ENCODE measurements around the gene PEAR1.
A peak's percentile ranks its signal among the peaks of the same experiment; 100 is the strongest.

The PEAR1 gene

GRCh38 chr1:156853761-156854160, 39.8 kb upstream of the PEAR1 start:
- H3K36me3 ChIP-seq (ENCODE audit: control insufficient read depth, insufficient read depth, low read length), result no peaks in the 10 kb centered on the region
- H3K4me1 ChIP-seq (ENCODE audit: control insufficient read depth, insufficient read depth, low read length), result no peaks in the 10 kb centered on the region
- H3K9ac ChIP-seq (ENCODE audit: low read length), result no peak overlapping the region
- no peak overlapping the region for H3K27ac ChIP-seq (ENCODE audit: low read depth, low read length)
- no peak overlapping the region for H3K4me3 ChIP-seq (ENCODE audit: low read length)
- peaks cover 16% of the 10 kb centered on the region for H3K27me3 ChIP-seq (ENCODE audit: control insufficient read depth, insufficient read depth, low read length)

DNA sequence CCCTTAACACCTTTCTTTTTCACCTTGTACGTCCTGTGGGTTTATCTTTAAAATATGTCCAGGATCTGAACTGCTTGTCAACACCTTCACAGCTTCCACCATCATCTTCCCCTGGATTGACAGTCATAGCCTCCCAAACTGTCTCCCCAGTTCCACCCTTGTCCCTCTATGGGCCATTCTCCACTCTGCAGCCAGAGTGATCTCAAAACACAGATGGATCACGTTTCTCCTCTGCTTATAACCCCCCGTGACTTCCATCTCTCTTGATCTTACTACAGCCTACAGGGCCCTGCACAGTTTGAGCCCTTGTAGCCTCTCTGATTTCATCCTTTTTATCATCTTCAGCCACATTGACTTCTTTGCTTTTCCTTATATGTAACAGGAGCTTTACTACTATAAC, 38.9 kb upstream of the PEAR1 start:
- H3K4me3 ChIP-seq (ENCODE audit: low read length), result no peak overlapping the region
- no peaks in the 10 kb centered on the region for H3K4me1 ChIP-seq (ENCODE audit: control insufficient read depth, insufficient read depth, low read length)
- H3K36me3 ChIP-seq (ENCODE audit: control insufficient read depth, insufficient read depth, low read length), result no peaks in the 10 kb centered on the region
- H3K27me3 ChIP-seq (ENCODE audit: control insufficient read depth, insufficient read depth, low read length), result peaks cover 23% of the 10 kb centered on the region
- no peak overlapping the region for H3K27ac ChIP-seq (ENCODE audit: low read depth, low read length)
- no peak overlapping the region for H3K9ac ChIP-seq (ENCODE audit: low read length)

GRCh38 chr1:156856282-156856785, 37.2 kb upstream of the PEAR1 start:
- H3K27me3 ChIP-seq (ENCODE audit: control insufficient read depth, insufficient read depth, low read length), result peaks cover 36% of the 10 kb centered on the region
- H3K36me3 ChIP-seq (ENCODE audit: control insufficient read depth, insufficient read depth, low read length), result no peaks in the 10 kb centered on the region
- H3K4me1 ChIP-seq (ENCODE audit: control insufficient read depth, insufficient read depth, low read length), result peaks cover 3% of the 10 kb centered on the region
- H3K27ac ChIP-seq (ENCODE audit: low read depth, low read length), result no peak overlapping the region
- H3K9ac ChIP-seq (ENCODE audit: low read length), result no peak overlapping the region
- no peak overlapping the region for H3K4me3 ChIP-seq (ENCODE audit: low read length)

GRCh38 chr1:156857532-156857931, 36.0 kb upstream of the PEAR1 start:
- no peaks in the 10 kb centered on the region for H3K36me3 ChIP-seq (ENCODE audit: control insufficient read depth, insufficient read depth, low read length)
- no peak overlapping the region for H3K4me3 ChIP-seq (ENCODE audit: low read length)
- H3K4me1 ChIP-seq (ENCODE audit: control insufficient read depth, insufficient read depth, low read length), result peaks cover 3% of the 10 kb centered on the region
- H3K27ac ChIP-seq (ENCODE audit: low read depth, low read length), result no peak overlapping the region
- no peak overlapping the region for H3K9ac ChIP-seq (ENCODE audit: low read length)
- H3K27me3 ChIP-seq (ENCODE audit: control insufficient read depth, insufficient read depth, low read length), result peaks cover 46% of the 10 kb centered on the region

DNA sequence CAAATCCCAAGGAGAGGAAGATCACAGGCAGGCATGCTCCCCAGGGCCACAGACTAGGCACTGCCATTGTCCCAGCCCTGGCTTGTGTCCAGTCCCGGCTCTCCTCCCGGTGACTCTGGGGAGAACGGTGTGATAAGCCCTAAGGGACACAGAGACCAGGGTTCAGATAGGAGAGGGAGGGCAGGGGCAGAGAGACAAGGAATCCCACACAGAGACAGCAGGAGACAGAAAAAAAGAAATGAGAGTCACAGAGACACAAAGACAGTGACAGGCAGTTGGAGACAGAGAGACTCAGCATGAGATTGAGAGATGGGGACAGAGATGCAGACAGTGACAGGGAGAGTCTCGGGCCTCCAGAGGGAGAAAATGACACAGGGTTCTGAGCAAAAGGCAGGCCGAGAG, 35.0 kb upstream of the PEAR1 start:
- H3K4me1 ChIP-seq (ENCODE audit: control insufficient read depth, insufficient read depth, low read length), result peaks cover 3% of the 10 kb centered on the region
- no peak overlapping the region for H3K9ac ChIP-seq (ENCODE audit: low read length)
- no peak overlapping the region for H3K4me3 ChIP-seq (ENCODE audit: low read length)
- H3K27me3 ChIP-seq (ENCODE audit: control insufficient read depth, insufficient read depth, low read length), result peaks cover 46% of the 10 kb centered on the region
- H3K27ac ChIP-seq (ENCODE audit: low read depth, low read length), result no peak overlapping the region
- no peaks in the 10 kb centered on the region for H3K36me3 ChIP-seq (ENCODE audit: control insufficient read depth, insufficient read depth, low read length)

GRCh38 chr1:156858959-156859522, 34.5 kb upstream of the PEAR1 start, which contains the start of gene INSRR:
INSRR (minus strand) TSS chr1:156859117; CDS start chr1:156858621, 496 bp downstream.
- Histone ChIP-seq H3K9ac (ENCODE audit: low read length) (no peak within 1 kb of the TSS), H3K27ac (ENCODE audit: low read depth, low read length) (no peak within 1 kb of the TSS), H3K27me3 (ENCODE audit: control insufficient read depth, insufficient read depth, low read length) (peaks cover 50% of the 10 kb centered on the region), H3K4me3 (ENCODE audit: low read length) (peak within 1 kb of the TSS; percentile 40), H3K36me3 (ENCODE audit: control insufficient read depth, insufficient read depth, low read length) (no peaks in the 10 kb centered on the region), H3K4me1 (ENCODE audit: control insufficient read depth, insufficient read depth, low read length) (peaks cover 3% of the 10 kb centered on the region)

- peaks cover 51% of the 10 kb centered on the region for H3K27me3 ChIP-seq (ENCODE audit: control insufficient read depth, insufficient read depth, low read length)
- H3K4me3 ChIP-seq (ENCODE audit: low read length), result peak overlapping the region; percentile 40
- H3K9ac ChIP-seq (ENCODE audit: low read length), result no peak overlapping the region
These were observed 33.9 kb upstream of the PEAR1 start for GRCh38 chr1:156859523-156860112.

DNA sequence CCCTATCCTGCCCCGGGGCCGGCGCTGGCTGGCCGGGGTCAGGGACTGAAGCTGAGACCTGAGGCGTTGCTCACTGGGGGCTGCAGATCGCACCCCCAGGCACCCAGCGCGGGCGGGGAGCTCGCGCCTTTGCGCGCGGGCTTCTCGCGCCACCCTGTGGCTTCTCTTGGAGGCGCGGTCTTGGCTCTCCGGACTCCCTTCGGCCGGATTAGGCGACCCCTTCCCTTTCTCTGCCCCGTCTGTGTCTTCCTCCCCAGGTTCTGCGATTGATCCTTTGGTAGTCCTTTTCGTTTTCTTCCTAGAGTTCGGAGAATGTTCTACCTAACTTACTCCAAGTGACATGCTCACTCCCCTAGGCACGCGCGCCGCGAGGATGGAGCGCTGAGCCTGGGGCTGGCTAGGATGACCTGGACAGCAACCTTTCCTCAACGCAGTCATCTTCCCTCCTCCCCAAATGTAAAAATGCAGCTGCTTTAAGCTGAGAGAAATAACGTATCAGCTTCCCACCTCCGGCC, 33.3 kb upstream of the PEAR1 start:
- Histone ChIP-seq H3K27me3 (ENCODE audit: control insufficient read depth, insufficient read depth, low read length) (peaks cover 51% of the 10 kb centered on the region), H3K9ac (ENCODE audit: low read length) (no peak overlapping the region), H3K36me3 (ENCODE audit: control insufficient read depth, insufficient read depth, low read length) (no peaks in the 10 kb centered on the region), H3K4me1 (ENCODE audit: control insufficient read depth, insufficient read depth, low read length) (peaks cover 3% of the 10 kb centered on the region), H3K27ac (ENCODE audit: low read depth, low read length) (no peak overlapping the region), H3K4me3 (ENCODE audit: low read length) (peak overlapping the region; percentile 40)

More at GRCh38 chr1:156859523-156860112, 33.9 kb upstream of the PEAR1 start:
- Histone ChIP-seq H3K36me3 (ENCODE audit: control insufficient read depth, insufficient read depth, low read length) (no peaks in the 10 kb centered on the region), H3K4me1 (ENCODE audit: control insufficient read depth, insufficient read depth, low read length) (peaks cover 3% of the 10 kb centered on the region), H3K27ac (ENCODE audit: low read depth, low read length) (no peak overlapping the region)

GRCh38 chr1:156860628-156861423, 32.7 kb upstream of the PEAR1 start, which contains the start of gene NTRK1:
NTRK1 (plus strand) TSS chr1:156860865; CDS start chr1:156860935, 70 bp downstream.
- H3K36me3 ChIP-seq (ENCODE audit: control insufficient read depth, insufficient read depth, low read length), result no peaks in the 10 kb centered on the region
- H3K4me1 ChIP-seq (ENCODE audit: control insufficient read depth, insufficient read depth, low read length), result peaks cover 3% of the 10 kb centered on the region
- H3K4me3 ChIP-seq (ENCODE audit: low read length), result peak within 1 kb of the TSS; percentile 40
- H3K9ac ChIP-seq (ENCODE audit: low read length), result no peak within 1 kb of the TSS
- H3K27me3 ChIP-seq (ENCODE audit: control insufficient read depth, insufficient read depth, low read length), result peaks cover 51% of the 10 kb centered on the region
- no peak within 1 kb of the TSS for H3K27ac ChIP-seq (ENCODE audit: low read depth, low read length)

DNA sequence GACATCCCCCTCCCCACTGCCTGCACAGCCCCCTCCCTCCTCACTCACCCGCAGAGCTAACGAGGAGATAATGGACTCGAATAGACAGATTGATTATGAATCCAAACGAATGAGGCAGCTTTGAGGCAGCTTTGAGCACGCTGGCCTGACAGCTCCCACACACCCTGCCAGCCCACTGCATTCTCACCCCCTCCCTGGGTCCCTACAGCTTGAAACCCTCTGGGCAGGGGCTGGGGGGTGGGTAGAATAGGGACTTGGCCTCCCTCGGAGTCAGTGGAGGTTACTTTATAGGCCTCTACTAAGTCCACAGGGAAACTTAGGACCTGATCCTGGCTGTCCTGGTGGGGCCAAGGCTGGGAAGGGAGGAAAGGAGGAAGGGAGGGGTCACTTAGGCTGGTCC, 30.9 kb upstream of the PEAR1 start:
- H3K27ac ChIP-seq (ENCODE audit: low read depth, low read length), result no peak overlapping the region
- no peaks in the 10 kb centered on the region for H3K36me3 ChIP-seq (ENCODE audit: control insufficient read depth, insufficient read depth, low read length)
- no peak overlapping the region for H3K9ac ChIP-seq (ENCODE audit: low read length)
- H3K4me1 ChIP-seq (ENCODE audit: control insufficient read depth, insufficient read depth, low read length), result peaks cover 3% of the 10 kb centered on the region
- H3K4me3 ChIP-seq (ENCODE audit: low read length), result no peak overlapping the region
- H3K27me3 ChIP-seq (ENCODE audit: control insufficient read depth, insufficient read depth, low read length), result peaks cover 46% of the 10 kb centered on the region

- H3K36me3 ChIP-seq (ENCODE audit: control insufficient read depth, insufficient read depth, low read length), result no peaks in the 10 kb centered on the region
- no peak overlapping the region for H3K4me3 ChIP-seq (ENCODE audit: low read length)
- H3K9ac ChIP-seq (ENCODE audit: low read length), result no peak overlapping the region
- H3K27me3 ChIP-seq (ENCODE audit: control insufficient read depth, insufficient read depth, low read length), result peaks cover 41% of the 10 kb centered on the region
- no peak overlapping the region for H3K27ac ChIP-seq (ENCODE audit: low read depth, low read length)
- H3K4me1 ChIP-seq (ENCODE audit: control insufficient read depth, insufficient read depth, low read length), result peaks cover 3% of the 10 kb centered on the region
These were observed 30.4 kb upstream of the PEAR1 start for GRCh38 chr1:156862997-156863599.

DNA sequence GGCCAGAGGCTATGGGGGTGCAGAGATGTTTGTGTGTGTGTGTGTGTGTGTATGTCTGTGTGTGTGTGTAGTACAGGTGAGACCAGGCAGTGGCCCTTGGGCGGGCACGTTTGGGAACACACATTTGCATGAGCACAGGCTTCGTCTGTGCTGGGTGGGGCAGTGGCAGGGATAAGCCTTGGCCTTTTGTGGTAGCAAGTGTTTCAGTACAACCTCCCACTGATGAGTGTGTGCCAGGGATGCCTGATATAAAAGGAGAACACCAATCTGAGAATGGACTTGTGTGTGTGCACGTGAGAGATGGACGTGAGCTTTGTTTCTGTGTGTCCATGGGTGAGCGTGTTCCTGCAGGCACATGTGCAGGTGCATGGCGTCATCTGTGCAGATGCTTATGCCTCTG, 29.9 kb upstream of the PEAR1 start:
- Histone ChIP-seq H3K27me3 (ENCODE audit: control insufficient read depth, insufficient read depth, low read length) (peaks cover 36% of the 10 kb centered on the region), H3K9ac (ENCODE audit: low read length) (no peak overlapping the region), H3K4me3 (ENCODE audit: low read length) (no peak overlapping the region), H3K4me1 (ENCODE audit: control insufficient read depth, insufficient read depth, low read length) (peaks cover 3% of the 10 kb centered on the region), H3K27ac (ENCODE audit: low read depth, low read length) (no peak overlapping the region), H3K36me3 (ENCODE audit: control insufficient read depth, insufficient read depth, low read length) (no peaks in the 10 kb centered on the region)

Measured in rectal smooth muscle tissue (tissue), 1 donor.